ENCODE results near the gene DCX.

DNA sequence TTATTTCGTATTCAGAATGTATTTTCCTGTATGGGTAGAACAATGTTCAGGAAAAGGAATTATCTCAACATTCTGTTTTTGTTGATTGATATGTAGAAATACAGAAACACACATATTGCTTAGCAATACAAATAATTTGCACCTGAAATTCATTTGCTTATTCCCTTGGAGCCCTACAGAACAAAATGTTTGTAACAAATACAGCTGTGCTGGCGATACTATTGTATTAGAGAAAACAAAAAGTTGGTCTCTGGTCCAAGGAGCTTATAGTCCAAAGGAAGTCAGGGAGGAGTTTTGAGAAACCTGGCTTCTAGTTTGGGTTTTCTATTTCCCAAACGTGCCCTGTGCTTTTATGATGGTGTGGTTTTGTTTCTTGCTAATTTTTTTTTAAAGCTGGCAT lies 104.0 kb downstream of the DCX start:
- no peak for TF ChIP-seq EZH2 (IDR thresholded peaks at IDR 0.05; ENCODE audit: borderline replicate concordance, low read depth, low read length, severe bottlenecking)
- TF ChIP-seq, protein P1, sequence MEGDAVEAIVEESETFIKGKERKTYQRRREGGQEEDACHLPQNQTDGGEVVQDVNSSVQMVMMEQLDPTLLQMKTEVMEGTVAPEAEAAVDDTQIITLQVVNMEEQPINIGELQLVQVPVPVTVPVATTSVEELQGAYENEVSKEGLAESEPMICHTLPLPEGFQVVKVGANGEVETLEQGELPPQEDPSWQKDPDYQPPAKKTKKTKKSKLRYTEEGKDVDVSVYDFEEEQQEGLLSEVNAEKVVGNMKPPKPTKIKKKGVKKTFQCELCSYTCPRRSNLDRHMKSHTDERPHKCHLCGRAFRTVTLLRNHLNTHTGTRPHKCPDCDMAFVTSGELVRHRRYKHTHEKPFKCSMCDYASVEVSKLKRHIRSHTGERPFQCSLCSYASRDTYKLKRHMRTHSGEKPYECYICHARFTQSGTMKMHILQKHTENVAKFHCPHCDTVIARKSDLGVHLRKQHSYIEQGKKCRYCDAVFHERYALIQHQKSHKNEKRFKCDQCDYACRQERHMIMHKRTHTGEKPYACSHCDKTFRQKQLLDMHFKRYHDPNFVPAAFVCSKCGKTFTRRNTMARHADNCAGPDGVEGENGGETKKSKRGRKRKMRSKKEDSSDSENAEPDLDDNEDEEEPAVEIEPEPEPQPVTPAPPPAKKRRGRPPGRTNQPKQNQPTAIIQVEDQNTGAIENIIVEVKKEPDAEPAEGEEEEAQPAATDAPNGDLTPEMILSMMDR (IDR thresholded peaks at IDR 0.05; ENCODE audit: borderline replicate concordance, extremely low read depth, low read length, poor library complexity, severe bottlenecking): no peak
